NK-92 (cell line): ENCODE measurements around the gene NME5.

ENCODE experiments used
- DNase-seq: peaks from one replicate; lab custom pipeline; 2025; ENCODE audit not compliant: unreplicated experiment; lab: John Stamatoyannopoulos, UW

NME5 gene

DNA sequence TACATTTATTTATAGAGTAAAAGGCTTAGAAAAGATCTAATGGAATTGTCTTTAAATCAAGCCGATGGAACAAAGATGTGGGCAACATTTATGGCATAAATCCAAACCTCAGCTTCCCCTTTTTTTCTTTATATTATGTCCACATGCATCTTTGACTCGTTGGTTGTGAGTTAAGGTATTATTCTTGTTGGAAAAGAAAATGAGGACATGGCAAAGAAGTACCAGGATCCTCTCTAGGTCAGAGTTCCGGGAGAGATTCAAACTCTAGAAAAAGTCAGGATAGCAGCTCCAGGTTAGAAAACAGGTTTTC is 508 bp upstream of the NME5 start:
- DNase-seq, result no peak

DNA sequence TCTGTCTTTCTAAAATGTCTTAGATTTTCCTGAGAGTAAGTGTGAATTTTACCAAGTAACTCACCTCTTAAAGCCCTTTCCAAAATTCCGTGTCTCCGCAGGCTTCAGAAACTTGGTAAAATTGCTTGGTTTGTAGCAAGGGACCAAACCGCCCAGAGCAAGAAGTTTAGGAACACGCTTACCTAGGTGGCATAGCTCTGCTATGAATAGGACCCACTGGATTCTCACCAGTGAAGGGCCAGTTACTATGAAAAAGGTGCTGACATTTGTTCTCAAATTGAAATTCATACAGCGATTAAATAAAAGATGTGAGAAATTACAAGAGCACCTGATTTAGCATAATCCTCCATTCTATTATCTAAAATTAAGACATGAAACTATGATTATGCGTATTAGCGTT is 6.7 kb downstream of the NME5 start:
- no peak for DNase-seq

DNA sequence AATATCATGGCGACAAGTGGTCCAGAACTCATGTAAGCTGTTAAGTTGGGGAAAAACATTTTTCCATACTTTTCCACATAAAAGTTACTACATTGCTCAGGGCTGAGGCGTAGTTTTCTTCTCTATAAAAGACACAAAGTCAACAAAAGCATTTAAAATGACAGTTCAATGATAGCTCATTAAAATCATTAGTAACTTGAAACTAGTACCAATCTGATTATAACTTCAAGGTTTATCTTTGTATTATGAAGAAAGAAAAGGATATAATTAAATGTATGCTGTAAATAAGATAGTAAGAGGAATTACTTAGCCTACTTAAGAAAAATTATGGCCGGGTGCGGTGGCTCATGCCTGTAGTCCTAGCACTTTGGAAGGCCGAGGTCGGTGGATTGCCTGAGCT is 9.9 kb downstream of the NME5 start:
- no peak for DNase-seq

DNA sequence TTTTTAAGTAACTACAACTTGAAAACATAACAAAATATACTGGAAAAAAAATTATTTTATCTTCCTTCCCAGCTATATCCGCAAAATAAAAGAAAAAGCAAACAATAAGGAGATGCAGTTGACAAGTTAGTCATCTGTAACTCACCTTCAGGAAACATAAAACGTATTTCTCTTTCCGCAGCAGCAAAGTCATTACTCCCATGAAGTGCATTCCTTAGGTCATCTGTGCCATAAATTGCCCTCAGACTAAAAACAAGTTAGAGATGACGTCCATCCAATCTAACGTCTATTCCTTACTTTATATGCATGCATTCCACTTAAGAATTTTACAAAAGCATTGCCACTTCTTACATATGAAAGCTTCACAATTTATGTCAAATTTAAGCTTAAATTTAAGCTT is 10.9 kb downstream of the NME5 start:
- DNase-seq, result no peak

DNA sequence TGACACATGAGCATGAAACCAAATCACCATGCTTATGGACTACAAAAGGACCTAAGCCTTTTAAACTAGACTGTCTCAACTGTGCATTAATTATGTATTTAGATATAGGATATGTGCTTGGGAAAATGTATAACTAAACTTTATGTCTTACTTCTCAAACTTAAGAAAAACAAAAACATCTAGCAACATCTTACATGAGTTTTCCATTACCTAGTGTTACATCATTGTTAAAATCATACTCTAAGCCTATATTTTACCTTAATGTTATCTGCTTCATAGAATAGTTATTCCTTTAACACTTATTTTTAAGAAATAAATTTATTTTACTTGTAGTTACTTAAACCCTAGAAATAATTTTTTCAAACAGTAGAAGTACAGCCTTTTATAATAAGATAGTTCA is 24.0 kb downstream of the NME5 start:
- DNase-seq, result no peak

DNA sequence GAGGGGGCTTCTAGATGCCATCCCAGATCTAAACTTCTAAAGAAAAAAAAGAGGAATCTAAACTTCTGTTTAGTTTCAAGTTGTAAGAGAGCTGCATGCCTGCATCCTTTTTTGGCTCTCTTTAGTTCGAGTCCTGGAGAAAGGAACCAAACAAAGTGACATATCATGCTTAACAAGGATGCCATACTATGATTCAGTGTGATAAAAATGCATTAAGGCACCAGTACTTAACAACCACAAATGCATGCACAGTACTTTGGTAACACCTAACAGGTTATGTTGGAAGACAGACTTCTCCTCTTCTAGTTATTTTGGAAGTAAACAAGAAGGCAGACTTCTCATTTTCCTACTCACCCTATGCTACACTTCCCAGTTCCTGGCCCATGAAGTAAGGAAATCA is 27.3 kb downstream of the NME5 start:
- DNase-seq, result no peak

DNA sequence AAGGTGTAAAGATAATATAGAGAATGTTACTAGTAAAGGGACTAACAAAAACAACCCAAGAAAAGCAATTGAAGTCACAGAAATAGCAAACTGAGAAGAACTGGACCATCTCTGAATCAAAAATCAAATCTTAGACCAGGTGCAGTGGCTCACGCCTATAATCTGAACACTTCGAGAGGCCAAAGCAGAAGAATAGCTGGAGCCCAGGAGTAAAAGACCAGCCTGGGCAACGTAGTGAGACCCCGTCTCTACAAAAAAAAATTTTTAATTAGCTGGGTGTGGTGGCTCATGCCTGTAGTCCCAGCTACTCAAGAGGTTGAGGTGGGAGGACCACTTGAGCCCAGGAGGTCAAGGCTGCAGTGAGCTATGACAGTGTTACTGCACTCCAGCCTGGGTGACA is 28.0 kb downstream of the NME5 start:
- no peak for DNase-seq

DNA sequence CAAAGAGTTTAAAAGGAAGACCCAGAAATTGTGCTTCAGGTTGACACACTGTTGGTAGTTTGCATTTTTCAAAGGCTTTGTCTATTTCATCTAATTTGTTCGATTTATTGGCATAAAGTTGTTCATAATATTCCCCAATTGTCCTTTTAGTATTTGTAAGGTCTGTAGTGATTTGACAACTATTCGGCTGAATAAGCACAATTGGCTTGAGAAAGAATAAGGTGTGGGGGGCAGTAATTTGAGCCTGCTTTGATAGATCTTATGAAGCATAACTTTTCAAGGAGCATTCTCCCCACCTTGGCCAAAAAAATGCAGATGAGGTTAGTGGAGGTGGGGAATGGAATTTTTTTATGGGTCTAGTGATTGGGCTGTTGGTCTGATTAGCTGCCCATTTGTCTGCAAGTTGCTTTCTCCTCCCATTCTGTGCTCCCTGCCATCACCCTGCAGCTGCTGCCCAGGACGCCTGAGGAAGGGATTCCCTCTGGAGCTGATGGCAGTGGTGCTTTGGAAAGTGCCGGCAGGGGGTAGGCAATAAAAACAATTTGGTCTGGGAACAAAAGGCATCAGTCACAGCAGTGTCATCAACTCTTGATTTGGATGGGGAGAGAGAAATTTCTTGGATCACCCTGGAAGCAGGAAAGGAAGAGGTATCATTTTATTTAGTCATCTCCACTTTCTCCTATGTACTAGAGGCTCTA is 28.8 kb downstream of the NME5 start:
- DNase-seq, result no peak

DNA sequence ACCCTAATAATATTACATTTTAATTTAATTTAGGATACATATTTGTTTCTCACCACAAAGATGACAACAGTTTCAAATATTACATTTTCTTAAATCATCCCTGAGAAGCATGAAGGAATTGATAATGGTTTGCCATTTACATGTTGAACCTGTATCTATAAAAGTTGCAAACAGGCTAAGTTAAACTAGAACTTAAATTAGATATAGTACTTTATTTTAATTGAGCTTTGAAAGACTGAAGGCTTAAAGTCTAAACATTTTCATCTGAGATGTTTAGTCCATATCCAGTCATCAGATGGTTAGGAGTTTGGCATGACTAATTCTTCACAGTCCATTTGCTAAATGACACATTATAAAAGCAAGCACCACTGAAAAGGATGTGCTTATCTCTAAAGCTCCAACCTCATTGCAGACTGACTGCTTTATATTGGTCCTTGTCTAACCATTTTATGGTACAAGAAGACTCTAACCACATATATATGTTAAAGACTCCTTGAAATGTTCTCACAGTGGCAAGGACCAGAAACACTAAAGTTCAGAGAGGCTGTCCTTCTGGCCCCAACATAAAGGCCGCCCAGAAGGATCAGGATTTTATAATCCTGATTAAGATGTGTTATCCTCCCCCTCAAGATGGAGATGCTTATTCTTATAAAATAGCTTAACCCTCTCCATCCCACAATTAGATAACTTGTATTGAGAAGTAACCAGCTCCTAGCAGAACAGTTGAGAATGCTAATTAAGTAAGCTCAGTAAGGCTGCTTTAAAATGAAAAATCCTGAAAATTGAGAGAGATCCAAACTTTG is 29.6 kb downstream of the NME5 start:
- no peak for DNase-seq

DNA sequence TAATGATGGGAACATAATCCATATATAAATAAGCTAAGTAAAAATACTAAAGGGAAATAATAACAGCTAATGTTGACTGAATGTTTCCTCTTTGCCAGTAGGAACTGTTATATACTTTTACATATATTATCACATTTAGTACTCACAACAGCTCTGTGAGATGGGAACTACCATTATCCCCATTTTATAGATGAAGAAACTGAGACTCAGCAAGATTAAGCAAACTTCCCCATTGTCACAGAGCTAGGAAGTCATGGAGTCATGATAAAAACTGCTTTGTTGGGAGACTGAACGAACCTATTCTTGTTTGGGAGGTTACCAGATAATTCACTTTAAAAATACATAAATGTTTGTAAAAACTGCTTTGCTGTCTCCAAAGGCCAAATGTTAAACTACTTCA is 32.0 kb downstream of the NME5 start:
- no peak for DNase-seq

DNA sequence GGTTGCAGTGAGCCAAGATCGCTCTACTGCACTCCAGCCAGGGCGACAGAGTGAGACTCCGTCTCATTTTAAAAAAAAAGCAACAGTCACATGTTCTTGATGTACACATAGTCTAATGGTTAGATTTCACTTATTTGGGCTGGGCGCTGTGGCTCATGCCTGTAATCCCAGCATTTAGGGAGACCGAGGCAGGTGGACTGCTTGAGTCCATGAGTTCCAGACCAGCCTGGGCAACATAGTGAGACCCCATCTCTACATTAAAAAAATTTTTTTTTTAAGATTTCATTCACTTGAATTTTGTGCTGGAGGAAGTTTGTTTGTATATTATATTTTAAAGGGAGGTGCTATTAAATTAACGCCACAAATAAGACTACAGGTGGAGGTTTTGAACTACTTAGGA is 33.5 kb downstream of the NME5 start:
- DNase-seq, result no peak

DNA sequence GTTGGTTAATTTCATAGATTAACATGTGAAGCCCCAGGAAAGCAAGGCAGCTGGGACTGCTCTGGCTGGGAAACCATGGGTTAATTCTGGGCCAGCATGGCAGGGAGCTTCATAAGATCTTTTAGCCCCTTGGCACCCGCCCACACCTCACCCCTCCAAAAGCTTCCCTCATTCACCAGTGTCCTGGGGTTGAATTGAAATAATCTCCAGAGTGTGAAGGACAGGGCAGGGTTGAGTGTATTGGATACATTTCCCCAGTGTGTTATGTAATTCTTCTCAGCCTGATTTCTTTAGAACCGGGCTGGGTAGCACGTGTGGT is 36.0 kb downstream of the NME5 start:
- DNase-seq, result no peak

DNA sequence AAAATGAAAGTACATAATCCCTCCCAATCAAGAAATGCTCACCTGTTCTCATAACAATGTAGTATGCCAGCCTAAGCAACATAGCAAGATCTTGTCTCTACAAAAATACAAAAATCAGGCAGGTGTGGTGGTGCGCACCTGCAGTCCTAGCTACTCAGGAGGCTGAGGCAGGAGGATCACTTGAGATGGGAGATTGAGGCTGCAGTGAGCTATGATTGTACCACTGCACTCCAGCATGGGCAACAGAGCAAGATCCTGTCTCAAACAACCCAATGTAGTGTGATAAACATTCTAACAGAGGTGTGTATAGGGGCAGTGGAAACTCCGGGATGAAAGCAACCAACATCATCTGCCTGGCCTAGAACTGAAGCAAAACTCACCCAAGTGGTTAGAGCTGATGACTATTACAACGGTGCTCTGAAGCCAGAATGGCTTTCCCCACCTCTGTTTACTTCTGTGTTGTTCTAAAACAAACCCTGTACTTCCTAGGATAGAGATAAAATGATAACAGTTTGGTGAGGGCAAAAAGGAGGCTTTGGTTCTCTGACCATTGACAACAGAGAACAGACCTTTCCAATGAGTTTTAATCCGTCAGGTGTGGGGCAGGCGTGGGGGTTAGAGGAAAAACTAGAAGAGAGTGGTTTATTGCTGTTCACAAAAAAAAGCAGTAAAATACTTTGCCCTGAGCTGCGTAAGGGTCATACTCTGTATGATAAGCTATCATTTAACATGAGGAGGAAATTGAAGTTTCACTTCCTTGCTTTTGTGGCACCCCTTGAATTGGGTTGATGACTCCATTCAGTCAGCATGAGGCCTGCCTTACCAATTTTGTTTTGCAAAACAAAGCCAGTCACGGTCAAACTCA is 36.5 kb downstream of the NME5 start:
- DNase-seq, result no peak

DNA sequence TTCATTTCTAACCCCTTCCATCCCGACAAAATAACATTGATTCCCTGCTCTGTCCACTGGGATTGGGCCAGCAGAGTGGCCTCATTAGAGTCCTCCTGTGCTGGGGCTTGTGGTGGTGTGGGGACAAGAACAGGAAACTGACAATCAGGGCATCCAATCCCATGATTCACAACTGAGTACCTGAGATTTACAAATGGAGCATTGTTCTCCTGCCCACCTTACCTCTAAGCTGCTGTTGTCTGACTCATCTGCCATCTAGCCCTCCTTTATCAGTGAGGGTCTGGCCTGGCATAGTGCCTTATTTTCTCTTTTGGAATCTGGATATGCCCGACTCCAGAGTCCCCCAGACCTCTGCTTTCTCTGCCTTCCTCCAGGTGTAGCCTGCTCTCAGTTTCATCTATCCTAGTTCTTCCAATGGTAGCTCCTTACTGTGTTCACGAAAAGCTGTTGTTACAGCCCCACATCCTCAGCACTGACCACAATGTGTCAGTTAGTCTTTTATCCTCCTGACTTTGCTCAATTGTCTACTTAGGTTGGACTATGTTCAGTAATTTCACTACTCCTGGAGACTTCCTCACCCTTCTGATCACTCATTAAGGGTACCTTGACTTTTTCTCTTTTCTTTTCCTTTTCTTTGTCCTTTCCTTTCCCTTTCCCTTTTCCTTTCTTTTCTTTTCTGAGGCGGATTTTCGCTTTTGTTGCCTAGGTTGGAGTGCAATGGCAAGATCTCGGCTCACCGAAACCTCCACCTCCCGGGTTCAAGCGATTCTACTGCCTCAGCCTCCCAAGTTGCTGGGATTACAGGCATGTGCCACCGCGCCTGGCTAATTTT is 42.0 kb downstream of the NME5 start:
- no peak for DNase-seq

DNA sequence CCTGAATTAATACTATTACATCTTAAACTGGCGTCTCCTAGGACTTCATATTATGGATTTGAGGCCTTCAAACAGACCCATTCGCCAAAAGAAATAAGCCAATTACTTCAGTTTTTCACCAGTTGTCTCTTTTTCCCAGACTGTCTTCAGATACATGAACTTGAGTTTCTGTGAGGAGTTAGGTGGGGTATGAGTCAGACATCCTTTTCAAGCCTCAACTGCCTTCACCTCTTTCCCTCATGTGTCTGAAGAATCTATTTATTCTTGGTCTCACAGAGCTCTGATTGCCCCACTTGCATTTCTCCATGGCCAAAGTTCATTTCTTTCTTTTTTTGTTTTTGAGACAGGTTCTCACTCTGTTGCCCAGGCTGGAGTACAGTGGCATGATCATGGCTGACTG is 42.9 kb downstream of the NME5 start:
- DNase-seq, result no peak

DNA sequence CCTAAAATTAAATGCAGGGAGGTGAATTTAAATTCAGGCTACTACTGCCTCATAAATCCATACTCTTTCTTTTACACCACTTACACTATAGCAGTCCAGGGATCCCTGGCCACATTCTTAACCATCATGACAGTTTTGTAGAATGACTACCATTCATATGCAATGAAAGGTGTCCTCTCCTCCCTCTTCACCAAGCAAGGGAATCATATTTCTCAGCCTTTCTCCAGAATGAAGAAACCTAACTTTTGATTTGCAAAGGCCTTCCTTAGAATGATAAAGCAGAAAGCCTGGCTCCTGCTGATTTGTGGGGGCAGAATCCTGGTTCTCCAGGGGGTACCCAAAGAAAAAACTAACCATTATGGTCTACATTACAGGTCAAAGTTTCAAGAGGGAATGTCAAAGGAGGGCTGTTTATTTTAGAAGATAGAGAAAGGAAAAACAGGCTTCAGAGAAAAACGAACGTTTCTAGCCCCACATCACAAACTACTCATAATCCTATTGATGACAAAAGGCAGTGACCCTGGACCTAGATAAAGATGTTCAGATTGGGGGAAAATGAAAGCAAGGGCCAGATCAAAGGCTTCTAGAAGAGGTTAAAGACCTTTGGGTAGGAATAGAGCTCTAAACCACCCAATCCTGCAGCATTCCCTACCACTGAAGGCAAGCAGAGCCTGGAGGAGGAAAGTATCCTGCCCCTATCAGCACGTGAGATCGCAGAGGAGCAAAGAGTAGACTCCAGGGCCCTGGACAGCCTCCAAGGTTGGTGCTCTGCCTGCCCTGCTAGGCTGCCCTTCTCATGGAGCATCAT is 43.9 kb downstream of the NME5 start:
- no peak for DNase-seq

DNA sequence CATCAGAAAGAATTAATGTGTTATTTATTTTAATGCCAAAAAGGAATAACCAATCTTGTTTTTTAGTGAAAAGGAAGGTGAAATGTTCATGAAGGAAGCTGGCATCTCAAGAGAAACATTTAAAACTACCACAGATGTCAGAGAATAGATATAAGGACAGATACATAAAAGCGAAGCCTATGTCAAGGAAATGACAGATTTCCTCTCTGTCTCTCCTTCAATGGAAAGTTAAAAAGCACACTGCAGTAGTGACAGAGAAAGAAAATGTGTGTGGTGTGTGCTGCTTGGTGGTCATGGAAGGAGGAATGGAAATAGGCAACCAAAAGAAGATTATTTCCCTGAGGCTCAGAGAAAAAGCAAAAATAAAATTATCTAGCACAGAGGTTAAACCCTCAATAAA is 46.2 kb downstream of the NME5 start:
- DNase-seq, result no peak

DNA sequence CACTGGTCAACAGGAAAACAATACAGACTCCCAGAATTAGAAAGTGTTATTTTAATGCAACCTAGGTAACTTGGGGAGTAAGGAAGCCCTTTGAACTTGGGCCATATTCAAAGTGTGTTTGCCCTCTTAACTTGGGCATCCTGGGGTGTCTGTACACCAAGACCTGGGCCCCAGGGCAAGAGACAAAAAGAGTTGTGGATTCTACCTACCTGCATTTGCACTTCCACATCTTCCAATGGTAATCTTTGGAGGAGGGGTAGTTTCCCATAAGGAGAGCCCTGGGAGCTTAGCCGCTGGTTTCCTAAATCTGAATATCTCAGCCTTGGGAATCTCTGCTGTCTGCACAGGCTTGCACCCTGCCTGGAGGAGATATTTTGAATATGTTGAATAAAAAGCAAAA is 46.9 kb downstream of the NME5 start:
- DNase-seq, result no peak

DNA sequence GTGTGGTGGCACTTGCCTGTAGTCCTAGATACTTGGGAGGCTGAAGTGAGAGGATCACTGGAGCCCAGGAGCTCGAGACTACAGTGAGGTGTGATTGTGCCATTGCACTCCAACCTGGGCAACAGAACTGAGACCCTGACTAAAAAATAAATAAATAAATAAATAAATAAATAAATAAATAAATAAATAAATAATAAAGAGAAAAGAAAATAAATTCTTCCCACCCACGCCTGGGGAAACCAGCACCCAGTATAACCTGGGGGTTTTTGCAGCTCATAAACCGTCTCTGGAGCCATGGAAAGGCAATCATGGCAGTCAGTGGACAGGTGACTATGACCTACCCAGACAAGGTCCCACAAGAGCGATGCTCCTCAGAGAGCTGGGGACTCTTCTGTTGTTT is 47.5 kb downstream of the NME5 start:
- DNase-seq, result no peak

DNA sequence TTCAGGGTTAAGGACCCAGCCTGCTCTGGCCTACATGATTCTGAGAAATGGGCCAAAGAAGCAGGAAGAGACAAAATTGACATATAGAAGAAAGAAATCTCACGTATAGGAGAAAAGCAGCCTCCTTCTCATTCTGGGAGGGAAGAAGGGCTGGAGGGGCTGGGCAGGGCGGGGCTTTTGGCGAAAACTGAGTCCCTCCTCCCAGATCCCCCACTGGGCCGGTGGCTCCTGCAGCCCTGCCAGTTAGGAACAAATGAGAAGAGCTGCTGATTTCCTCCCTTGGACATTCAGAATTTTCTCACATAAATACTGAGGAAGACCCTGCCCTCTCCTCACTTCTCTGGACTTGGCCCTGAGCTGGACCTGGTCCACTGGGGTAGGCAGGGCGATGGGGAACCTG is 55.5 kb downstream of the NME5 start, which contains the start of gene WNT8A:
TSS of gene WNT8A (plus strand) at position 332 of the 400 bp plus-strand sequence. CDS start 95 bp downstream, outside the sequence.
- DNase-seq, result no peak
